Hepatocyte (in vitro differentiated cells): ENCODE results near the gene MRGPRF. TPM values are rescaled to one million over a fixed set of nuclear protein-coding genes. Genes with fewer than 3 reads are reported as not detected.

Experiments used
- DNase-seq: peaks from one replicate; pipeline ENCODE4 v3.0.0-alpha.2; 2016; ENCODE audit warnings: low spot score
- H2AFZ ChIP-seq: fragments of 200-600 bp; sonication (generic); 2 replicates; pipeline ENCODE4 v1.6.0; 2016; ENCODE audit warnings: antibody characterized with exemption, mild to moderate bottlenecking
- H3K27ac ChIP-seq: fragments of 200-600 bp; sonication (generic); 2 replicates; pipeline ENCODE4 v1.5.1; 2016; ENCODE audit warnings: mild to moderate bottlenecking
- H3K27me3 ChIP-seq: fragments of 200-600 bp; sonication (generic); 2 replicates; pipeline ENCODE4 v1.6.1; 2016
- H3K36me3 ChIP-seq: fragments of 200-600 bp; sonication (generic); replicated peaks from 2 replicates; pipeline ENCODE4 v1.5.1; 2016; ENCODE audit warnings: low read depth; ENCODE audit not compliant: insufficient read depth
- H3K4me1 ChIP-seq: fragments of 200-600 bp; sonication (generic); 2 replicates; pipeline ENCODE4 v1.5.1; 2016; ENCODE audit warnings: mild to moderate bottlenecking, moderate library complexity; ENCODE audit not compliant: insufficient read depth
- H3K4me2 ChIP-seq: fragments of 200-600 bp; sonication (generic); 2 replicates; pipeline ENCODE4 v1.6.0; 2016
- H3K4me3 ChIP-seq: fragments of 200-600 bp; sonication (generic); 2 replicates; pipeline ENCODE4 v1.5.1; 2016; ENCODE audit warnings: mild to moderate bottlenecking
- H3K79me2 ChIP-seq: fragments of 200-600 bp; sonication (generic); 2 replicates; pipeline ENCODE4 v1.6.0; 2017; ENCODE audit warnings: mild to moderate bottlenecking
- H3K9me2 ChIP-seq: fragments of 200-600 bp; sonication (generic); replicated peaks from 2 replicates; pipeline ENCODE4 v1.6.0; 2017; ENCODE audit warnings: mild to moderate bottlenecking; ENCODE audit not compliant: insufficient read depth
- H3K9me3 ChIP-seq: fragments of 200-600 bp; sonication (generic); 2 replicates; pipeline ENCODE4 v1.5.1; 2016; ENCODE audit warnings: low read depth, mild to moderate bottlenecking
- H4K20me1 ChIP-seq: fragments of 200-600 bp; sonication (generic); 2 replicates; pipeline ENCODE4 v1.6.0; 2016; ENCODE audit warnings: mild to moderate bottlenecking; ENCODE audit not compliant: insufficient read depth, poor library complexity, severe bottlenecking
- EZH2 ChIP-seq: fragments of 200-600 bp; sonication (generic); IDR thresholded peaks from 2 replicates; pipeline ENCODE4 v1.6.1; 2016; ENCODE audit warnings: antibody characterized with exemption, mild to moderate bottlenecking, borderline replicate concordance
- EZH2phosphoT487 ChIP-seq: fragments of 200-600 bp; sonication (generic); IDR thresholded peaks from one replicate; pipeline ENCODE4 v1.6.1; 2018; ENCODE audit warnings: antibody characterized with exemption, mild to moderate bottlenecking, low read depth, moderate library complexity; ENCODE audit not compliant: unreplicated experiment, severe bottlenecking
- WGBS: methylation state at CpG from one replicate; pipeline ENCODE4 v1.1.6; 2016; ENCODE audit warnings: low lambda C conversion rate; ENCODE audit errors: missing lambda C conversion rate; 5-methylcytosine and 5-hydroxymethylcytosine counted together
- polyA plus RNA-seq: library from polyadenylated mRNA; unstranded; fragments of >200 nt; fragmentation: Nextera tagmentation; extraction: Ambion mirVana; gene quantifications from 2 replicates; pipeline ENCODE4 v1.2.1, GENCODE V29; 2016
- total RNA-seq: library from RNA; depleted of rRNA; stranded (reverse); fragments of >200 nt; gene quantifications from 2 replicates; pipeline ENCODE4 v1.2.3, GENCODE V29; 2014
- TF ChIP-seq, protein P1 (sequence below): fragments of 200-600 bp; sonication (generic); IDR thresholded peaks from 2 replicates; pipeline ENCODE4 v1.5.1; 2016; ENCODE audit warnings: antibody characterized with exemption, mild to moderate bottlenecking; ENCODE audit not compliant: poor library complexity

The MRGPRF gene
- total and polyA plus RNA-seq, 2 experiments from 2014 or later = 6.5 to 7.5 TPM

DNA sequence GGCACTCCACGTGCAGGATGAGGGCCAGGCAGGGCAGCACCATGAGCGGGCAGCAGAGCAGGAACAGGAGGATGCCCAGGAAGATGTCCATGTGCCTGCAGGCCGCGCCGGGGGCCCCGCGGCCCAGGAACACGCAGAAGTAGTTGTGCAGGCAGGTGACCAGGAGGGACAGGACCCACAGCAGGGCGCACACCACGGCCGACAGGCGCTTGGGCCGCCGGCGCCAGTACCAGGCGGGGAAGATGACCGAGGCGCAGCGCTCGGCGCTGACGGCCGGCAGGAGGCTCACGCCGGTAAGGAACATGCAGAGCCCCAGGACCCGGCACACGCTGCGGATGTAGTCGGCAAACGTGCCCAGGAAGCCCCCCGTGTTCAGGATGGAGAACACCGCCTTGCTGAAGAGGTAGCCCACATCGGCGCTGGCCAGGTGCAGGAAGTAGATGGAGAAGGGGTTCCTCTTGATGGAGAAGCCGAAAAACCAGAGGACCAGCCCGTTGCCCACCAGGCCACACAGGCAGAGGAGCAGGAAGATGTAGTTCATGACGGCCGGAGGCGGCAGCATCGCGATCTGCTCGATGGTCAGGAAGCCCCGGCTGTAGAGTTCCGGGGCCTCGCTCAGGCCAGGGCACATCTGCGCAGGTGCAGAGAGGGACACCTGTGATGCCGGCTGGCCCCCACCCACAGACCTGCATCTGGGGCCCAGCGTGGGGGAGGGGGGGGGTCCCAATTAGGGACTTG lies 7.2 kb downstream of the MRGPRF start:
- TF ChIP-seq EZH2 = no peak
- TF ChIP-seq, protein P1, sequence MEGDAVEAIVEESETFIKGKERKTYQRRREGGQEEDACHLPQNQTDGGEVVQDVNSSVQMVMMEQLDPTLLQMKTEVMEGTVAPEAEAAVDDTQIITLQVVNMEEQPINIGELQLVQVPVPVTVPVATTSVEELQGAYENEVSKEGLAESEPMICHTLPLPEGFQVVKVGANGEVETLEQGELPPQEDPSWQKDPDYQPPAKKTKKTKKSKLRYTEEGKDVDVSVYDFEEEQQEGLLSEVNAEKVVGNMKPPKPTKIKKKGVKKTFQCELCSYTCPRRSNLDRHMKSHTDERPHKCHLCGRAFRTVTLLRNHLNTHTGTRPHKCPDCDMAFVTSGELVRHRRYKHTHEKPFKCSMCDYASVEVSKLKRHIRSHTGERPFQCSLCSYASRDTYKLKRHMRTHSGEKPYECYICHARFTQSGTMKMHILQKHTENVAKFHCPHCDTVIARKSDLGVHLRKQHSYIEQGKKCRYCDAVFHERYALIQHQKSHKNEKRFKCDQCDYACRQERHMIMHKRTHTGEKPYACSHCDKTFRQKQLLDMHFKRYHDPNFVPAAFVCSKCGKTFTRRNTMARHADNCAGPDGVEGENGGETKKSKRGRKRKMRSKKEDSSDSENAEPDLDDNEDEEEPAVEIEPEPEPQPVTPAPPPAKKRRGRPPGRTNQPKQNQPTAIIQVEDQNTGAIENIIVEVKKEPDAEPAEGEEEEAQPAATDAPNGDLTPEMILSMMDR = no peak
- no peak for TF ChIP-seq EZH2phosphoT487
- H4K20me1 ChIP-seq = no peaks in the 10 kb centered on the region
- H3K4me1 ChIP-seq = peaks cover 37% of the 10 kb centered on the region
- H2AFZ ChIP-seq = no peak overlapping the region
- H3K9me3 ChIP-seq = no peaks in the 10 kb centered on the region
- no peaks in the 10 kb centered on the region for H3K36me3 ChIP-seq
- no peaks in the 10 kb centered on the region for H3K79me2 ChIP-seq
- no peak for DNase-seq
- H3K9me2 ChIP-seq = no peaks in the 10 kb centered on the region
- no peak overlapping the region for H3K4me2 ChIP-seq
- no peak overlapping the region for H3K27ac ChIP-seq
- H3K27me3 ChIP-seq = no peaks in the 10 kb centered on the region
- H3K4me3 ChIP-seq = no peak overlapping the region
- 96% methylated on average over 39 of the region's 48 CpGs for WGBS

DNA sequence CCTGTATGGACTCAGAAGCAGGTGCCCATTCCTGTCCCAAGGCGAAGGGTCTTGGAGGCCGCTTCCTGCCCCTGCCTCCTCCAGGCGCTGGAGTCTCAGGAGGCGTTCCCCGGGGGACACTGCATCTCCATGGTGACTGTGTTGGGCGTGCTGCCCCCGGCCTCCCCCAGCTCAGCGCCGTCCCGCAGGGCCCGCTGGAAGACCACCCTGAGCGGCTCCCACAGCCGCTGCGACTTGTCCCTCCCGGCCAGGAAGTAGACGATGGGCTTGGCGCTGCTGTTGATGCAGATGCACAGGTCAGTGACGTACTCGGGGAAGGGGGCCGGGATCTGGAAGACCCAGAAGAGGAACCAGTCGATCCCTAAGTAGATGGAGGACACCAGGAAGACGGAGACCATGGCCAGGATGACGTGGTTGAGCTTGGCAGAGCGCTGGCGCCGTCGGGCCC lies 7.8 kb downstream of the MRGPRF start:
- WGBS = 99% methylated on average over 27 of the region's 27 CpGs

DNA sequence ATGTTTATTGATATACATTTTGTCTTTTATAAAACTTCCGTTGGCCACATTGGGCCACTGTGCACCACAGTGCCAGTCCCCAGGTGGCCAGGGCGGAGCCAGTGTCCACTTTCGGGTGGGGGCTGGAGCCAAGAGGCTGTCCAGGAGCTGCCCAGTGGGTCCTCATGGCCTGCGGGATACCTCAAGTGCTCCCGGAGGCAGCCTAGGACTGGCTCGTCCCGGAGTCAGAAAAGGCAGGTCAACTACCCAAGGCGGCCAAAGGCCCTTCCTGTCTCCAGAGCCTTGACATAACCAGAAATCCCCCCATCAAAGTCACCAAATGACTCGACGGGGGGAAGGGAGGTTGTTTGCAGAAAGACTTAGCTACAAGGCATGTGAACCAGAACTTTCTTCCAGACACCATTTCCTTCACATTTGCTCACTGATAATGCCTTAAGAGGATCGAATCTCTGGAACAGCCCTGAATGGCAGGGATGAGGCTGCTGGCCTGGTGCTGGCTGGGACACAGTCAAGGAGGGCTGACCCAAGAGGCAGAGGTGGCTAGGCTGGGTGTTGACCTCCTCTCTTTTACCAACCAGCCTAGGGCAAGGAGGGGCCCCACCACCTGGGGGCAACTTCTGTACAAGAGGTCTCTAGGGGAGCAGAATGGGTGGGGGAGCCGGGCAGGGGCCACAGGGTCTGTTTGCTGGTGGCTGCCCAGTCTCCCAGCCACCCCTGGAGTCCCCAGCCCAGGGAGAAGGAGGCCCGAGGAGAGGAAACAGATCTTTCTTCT lies 8.4 kb downstream of the MRGPRF start:
- WGBS = 84% methylated on average over 13 of the region's 13 CpGs
- H3K4me3 ChIP-seq = no peak overlapping the region
- H3K4me2 ChIP-seq = no peak overlapping the region
- H3K36me3 ChIP-seq = no peaks in the 10 kb centered on the region
- no peaks in the 10 kb centered on the region for H4K20me1 ChIP-seq
- no peaks in the 10 kb centered on the region for H3K79me2 ChIP-seq
- H3K9me3 ChIP-seq = no peaks in the 10 kb centered on the region
- peaks cover 25% of the 10 kb centered on the region for H3K4me1 ChIP-seq
- DNase-seq = peak; percentile 3
- no peak overlapping the region for H3K27ac ChIP-seq
- no peaks in the 10 kb centered on the region for H3K27me3 ChIP-seq
- TF ChIP-seq, protein P1 = no peak
- TF ChIP-seq EZH2 (no peak), EZH2phosphoT487 (no peak)
- no peak overlapping the region for H2AFZ ChIP-seq
- H3K9me2 ChIP-seq = no peaks in the 10 kb centered on the region

More for the DNA sequence above, 7.8 kb downstream of the MRGPRF start:
- Histone ChIP-seq H2AFZ (no peak overlapping the region), H3K27ac (no peak overlapping the region), H3K4me2 (no peak overlapping the region), H3K9me2 (no peaks in the 10 kb centered on the region), H3K79me2 (no peaks in the 10 kb centered on the region), H3K9me3 (no peaks in the 10 kb centered on the region), H3K4me3 (no peak overlapping the region), H4K20me1 (no peaks in the 10 kb centered on the region), H3K27me3 (no peaks in the 10 kb centered on the region), H3K4me1 (peaks cover 31% of the 10 kb centered on the region), H3K36me3 (no peaks in the 10 kb centered on the region)
- TF ChIP-seq EZH2phosphoT487 (no peak), EZH2 (no peak)
- TF ChIP-seq, protein P1 = no peak
- DNase-seq = no peak
